Nephron (organoid): ENCODE measurements around the gene ADAMTSL3.

ENCODE experiments used
- H3K27ac Mint-ChIP-seq, 3 experiments: 2 replicates each; pipeline ENCODE4 v1.8.0; 2020; ENCODE audit warnings: mixed read lengths in 3 of 3, mild to moderate bottlenecking in 2 of 3, moderate library complexity in 1 of 3
- H3K27me3 Mint-ChIP-seq: 2 replicates; pipeline ENCODE4 v1.8.0; 2021; ENCODE audit warnings: low read depth, mild to moderate bottlenecking, moderate library complexity, mixed read lengths
- H3K36me3 Mint-ChIP-seq: 2 replicates; pipeline ENCODE4 v1.8.0; 2020; ENCODE audit warnings: low read depth, mixed read lengths
- H3K4me1 Mint-ChIP-seq: 2 replicates; pipeline ENCODE4 v1.8.0; 2020; ENCODE audit warnings: mixed read lengths
- H3K4me3 Mint-ChIP-seq, 3 experiments: 2 replicates each; pipeline ENCODE4 v1.8.0; 2020; ENCODE audit warnings: mild to moderate bottlenecking in 3 of 3, mixed read lengths in 3 of 3, moderate library complexity in 2 of 3
- H3K9me3 Mint-ChIP-seq: 2 replicates; pipeline ENCODE4 v1.8.0; 2020; ENCODE audit warnings: mixed read lengths
- TF ChIP-seq, protein P1 (sequence below), 3 experiments: fragments of 200-600 bp; sonication (generic); IDR thresholded peaks; one replicate each; pipeline ENCODE4 v1.5.0; 2021; ENCODE audit warnings: antibody characterized with exemption in 3 of 3; ENCODE audit not compliant: unreplicated experiment in 3 of 3

ADAMTSL3 gene

DNA sequence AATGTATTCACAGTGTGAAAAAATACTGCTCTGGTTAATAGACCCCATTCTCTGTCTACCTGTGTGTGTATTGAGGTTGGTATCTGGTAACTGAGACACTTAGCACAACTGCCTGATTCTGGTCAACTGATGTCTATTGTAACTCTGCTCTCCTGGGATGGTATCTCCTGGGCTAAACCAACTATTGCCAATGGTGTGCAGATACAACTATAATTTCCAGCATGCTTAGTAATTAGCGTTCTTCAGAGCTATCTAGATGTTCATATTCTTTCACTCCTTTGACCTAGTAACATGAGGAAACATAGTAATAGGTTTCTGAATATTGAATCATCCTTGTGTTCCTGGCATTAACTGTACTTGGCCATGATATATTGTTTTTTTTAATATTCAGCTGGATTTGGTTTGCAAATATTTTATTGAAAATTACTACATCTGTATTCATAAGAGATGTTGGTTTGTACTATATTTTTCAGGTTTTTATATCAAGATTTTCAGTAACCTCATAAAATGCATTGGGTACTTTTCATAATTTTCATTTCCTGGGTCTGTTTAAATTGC is 16.8 kb downstream of the ADAMTSL3 start:
- Mint-ChIP-seq H3K4me3 (no peak overlapping the region), H3K27me3 (no peaks in the 10 kb centered on the region), H3K27ac (no peak overlapping the region)

DNA sequence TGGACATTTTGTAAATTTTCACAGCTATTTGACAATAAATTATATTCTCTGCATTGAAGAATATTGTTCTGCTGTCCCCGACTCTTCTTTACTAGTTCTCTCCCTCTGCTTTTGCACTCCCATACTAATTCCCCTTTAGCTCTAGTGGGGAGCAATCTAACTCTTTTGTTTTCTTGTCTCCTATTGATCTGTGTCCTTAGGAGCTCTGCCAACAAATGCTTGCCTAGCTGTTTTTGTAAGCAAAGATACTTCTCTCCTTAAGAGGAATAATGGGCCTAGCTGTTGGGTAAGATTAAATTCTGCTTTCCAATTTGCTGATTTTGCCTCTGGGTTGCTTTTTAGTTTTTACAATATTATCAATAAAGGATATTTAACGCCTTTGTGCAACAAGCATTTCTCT is 17.7 kb downstream of the ADAMTSL3 start:
- Mint-ChIP-seq H3K4me1 (no peaks in the 10 kb centered on the region), H3K27me3 (no peaks in the 10 kb centered on the region), H3K27ac (no peak overlapping the region), H3K9me3 (peaks cover 5% of the 10 kb centered on the region), H3K36me3 (no peaks in the 10 kb centered on the region), H3K4me3 (no peak overlapping the region)
- TF ChIP-seq, protein P1, sequence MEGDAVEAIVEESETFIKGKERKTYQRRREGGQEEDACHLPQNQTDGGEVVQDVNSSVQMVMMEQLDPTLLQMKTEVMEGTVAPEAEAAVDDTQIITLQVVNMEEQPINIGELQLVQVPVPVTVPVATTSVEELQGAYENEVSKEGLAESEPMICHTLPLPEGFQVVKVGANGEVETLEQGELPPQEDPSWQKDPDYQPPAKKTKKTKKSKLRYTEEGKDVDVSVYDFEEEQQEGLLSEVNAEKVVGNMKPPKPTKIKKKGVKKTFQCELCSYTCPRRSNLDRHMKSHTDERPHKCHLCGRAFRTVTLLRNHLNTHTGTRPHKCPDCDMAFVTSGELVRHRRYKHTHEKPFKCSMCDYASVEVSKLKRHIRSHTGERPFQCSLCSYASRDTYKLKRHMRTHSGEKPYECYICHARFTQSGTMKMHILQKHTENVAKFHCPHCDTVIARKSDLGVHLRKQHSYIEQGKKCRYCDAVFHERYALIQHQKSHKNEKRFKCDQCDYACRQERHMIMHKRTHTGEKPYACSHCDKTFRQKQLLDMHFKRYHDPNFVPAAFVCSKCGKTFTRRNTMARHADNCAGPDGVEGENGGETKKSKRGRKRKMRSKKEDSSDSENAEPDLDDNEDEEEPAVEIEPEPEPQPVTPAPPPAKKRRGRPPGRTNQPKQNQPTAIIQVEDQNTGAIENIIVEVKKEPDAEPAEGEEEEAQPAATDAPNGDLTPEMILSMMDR (IDR thresholded peaks at IDR 0.05; ENCODE audit: unreplicated experiment in 3 of 3) = no peak

More for the DNA sequence above, 16.8 kb downstream of the ADAMTSL3 start:
- Mint-ChIP-seq H3K4me1 (no peaks in the 10 kb centered on the region), H3K9me3 (peaks cover 2% of the 10 kb centered on the region), H3K36me3 (no peaks in the 10 kb centered on the region)
- TF ChIP-seq, protein P1 (IDR thresholded peaks at IDR 0.05; ENCODE audit: unreplicated experiment in 3 of 3) = no peak

GRCh38 chr15:83673385-83673784 is 19.5 kb downstream of the ADAMTSL3 start:
- Mint-ChIP-seq H3K27ac (no peak overlapping the region), H3K36me3 (no peaks in the 10 kb centered on the region), H3K4me1 (no peaks in the 10 kb centered on the region), H3K4me3 (no peak overlapping the region), H3K27me3 (no peaks in the 10 kb centered on the region), H3K9me3 (peaks cover 18% of the 10 kb centered on the region)
- TF ChIP-seq, protein P1 (IDR thresholded peaks at IDR 0.05; ENCODE audit: unreplicated experiment in 3 of 3) = no peak

DNA sequence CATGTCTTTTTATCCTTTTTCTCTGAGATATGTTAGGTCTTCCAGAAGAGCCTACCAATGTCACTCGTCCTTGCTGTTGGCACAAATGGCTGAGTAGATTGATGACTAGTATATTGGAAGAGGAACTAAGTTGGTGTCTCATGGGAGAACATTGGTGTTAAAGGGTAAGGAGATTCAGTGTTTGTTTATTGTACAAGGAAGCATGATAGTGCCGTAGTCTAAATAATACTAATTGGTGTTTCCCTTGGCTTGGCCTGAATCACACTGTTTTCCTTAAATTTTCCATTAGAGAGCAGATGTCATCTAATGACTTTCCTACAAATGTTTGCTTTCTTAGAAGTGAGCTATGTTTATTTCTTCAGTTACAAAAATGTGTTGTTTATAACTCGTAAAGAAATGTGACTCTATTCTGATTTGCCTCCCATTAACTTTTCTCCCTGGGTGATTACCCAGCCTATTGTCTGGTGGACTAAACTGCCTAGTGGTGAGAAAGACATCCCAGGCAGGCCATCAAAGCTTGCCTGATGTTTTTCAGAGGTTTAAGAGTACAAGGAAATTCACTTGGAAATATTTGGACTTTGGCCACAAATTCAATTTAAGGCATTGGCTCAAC is 28.7 kb downstream of the ADAMTSL3 start:
- Mint-ChIP-seq H3K9me3 (peaks cover 29% of the 10 kb centered on the region), H3K36me3 (no peaks in the 10 kb centered on the region), H3K27me3 (no peaks in the 10 kb centered on the region), H3K27ac (no peak overlapping the region), H3K4me3 (no peak overlapping the region), H3K4me1 (peaks cover 6% of the 10 kb centered on the region)
- TF ChIP-seq, protein P1 (IDR thresholded peaks at IDR 0.05; ENCODE audit: unreplicated experiment in 3 of 3) = no peak

- TF ChIP-seq, protein P1 (IDR thresholded peaks at IDR 0.05; ENCODE audit: unreplicated experiment in 3 of 3) = no peak
- H3K4me3 Mint-ChIP-seq = no peak overlapping the region
- peaks cover 7% of the 10 kb centered on the region for H3K9me3 Mint-ChIP-seq
- H3K27me3 Mint-ChIP-seq = no peaks in the 10 kb centered on the region
- no peaks in the 10 kb centered on the region for H3K36me3 Mint-ChIP-seq
- H3K4me1 Mint-ChIP-seq = peaks cover 6% of the 10 kb centered on the region
- no peak overlapping the region for H3K27ac Mint-ChIP-seq
These were observed 32.0 kb downstream of the ADAMTSL3 start for GRCh38 chr15:83685916-83686332.

DNA sequence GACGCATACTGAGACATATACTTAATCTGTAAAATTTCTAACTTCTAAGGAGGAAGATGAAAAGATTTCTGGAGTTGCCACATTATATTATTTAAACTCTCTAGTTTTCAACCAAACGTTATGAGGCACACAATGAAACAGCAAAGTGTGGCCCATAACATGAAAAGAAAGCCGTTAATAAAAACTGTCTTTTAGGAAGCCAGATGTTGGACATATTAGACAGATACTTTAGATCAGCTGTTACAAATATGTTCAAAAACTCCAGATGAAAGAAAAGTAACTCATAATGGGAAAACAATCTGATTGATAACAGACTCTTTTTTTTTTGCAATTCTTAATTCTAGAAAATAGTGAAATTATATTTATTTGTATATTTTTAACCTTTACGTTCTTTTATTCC is 34.3 kb downstream of the ADAMTSL3 start:
- Mint-ChIP-seq H3K36me3 (no peaks in the 10 kb centered on the region), H3K27ac (no peak overlapping the region), H3K9me3 (peaks cover 2% of the 10 kb centered on the region), H3K4me3 (no peak overlapping the region), H3K27me3 (no peaks in the 10 kb centered on the region), H3K4me1 (peaks cover 6% of the 10 kb centered on the region)
- TF ChIP-seq, protein P1 (IDR thresholded peaks at IDR 0.05; ENCODE audit: unreplicated experiment in 3 of 3) = no peak
